ENCODE measurements around the gene OR2T6. TPM values are rescaled to one million over a fixed set of nuclear protein-coding genes. Genes with fewer than 3 reads are reported as not detected.

Gene OR2T6
- not detected in 2 replicates for total RNA-seq

GRCh38 chr1:248375446-248375845 lies at the start of gene OR2T6:
OR2T6 (plus strand) TSS chr1:248375746; CDS start chr1:248387609, 11,863 bp downstream.

GRCh38 chr1:248348475-248348874 lies 27.1 kb upstream of the OR2T6 start, which contains the start of gene OR14C36:
OR14C36 (plus strand) TSS chr1:248348775; CDS start chr1:248348775, 0 bp downstream.

GRCh38 chr1:248361121-248361715 lies 14.3 kb upstream of the OR2T6 start, which contains the start of gene OR2T4:
OR2T4 (plus strand) TSS chr1:248361665; CDS start chr1:248361665, 0 bp downstream.

GRCh38 chr1:248402748-248403147 lies 27.2 kb downstream of the OR2T6 start, which contains the start of gene OR2T1:
OR2T1 (plus strand) TSS chr1:248403048; CDS start chr1:248406148, 3,100 bp downstream.

Other genes starting within 250 kb of the OR2T6 start
- not detected in 2 replicates for gene OR2M5, start 230.6 kb upstream of the OR2T6 start, total RNA-seq
- gene OR2M2, start 200.9 kb upstream of the OR2T6 start, total RNA-seq: not detected in 2 replicates
- gene OR2M3, start 178.5 kb upstream of the OR2T6 start, total RNA-seq: not detected in 2 replicates
- gene OR2M4, start 144.3 kb upstream of the OR2T6 start, total RNA-seq: not detected in 2 replicates
- 0.13 TPM in 1 of 2 replicates, not detected in the other for gene OR2T33, start 97.8 kb upstream of the OR2T6 start, total RNA-seq
- gene OR2T12, start 72.3 kb upstream of the OR2T6 start, total RNA-seq: not detected in 2 replicates
- not detected in 2 replicates for gene OR2M7, start 51.2 kb upstream of the OR2T6 start, total RNA-seq
- not detected in 2 replicates for gene OR14C36, start 27.0 kb upstream of the OR2T6 start, total RNA-seq
- not detected in 2 replicates for gene OR2T4, start 14.1 kb upstream of the OR2T6 start, total RNA-seq
- gene OR2T1, start 27.3 kb downstream of the OR2T6 start, total RNA-seq: not detected in 2 replicates
- gene OR2T2, start 69.9 kb downstream of the OR2T6 start, total RNA-seq: not detected in 2 replicates
- gene OR2T3, start 97.6 kb downstream of the OR2T6 start, total RNA-seq: not detected in 2 replicates
- gene OR2T5, start 112.8 kb downstream of the OR2T6 start, total RNA-seq: not detected in 2 replicates
- not detected in 2 replicates for gene OR2G6, start 132.3 kb downstream of the OR2T6 start, total RNA-seq
- gene OR2T29, start 187.0 kb downstream of the OR2T6 start, total RNA-seq: not detected in 2 replicates
- not detected in 2 replicates for gene OR2T34, start 199.0 kb downstream of the OR2T6 start, total RNA-seq
- not detected in 2 replicates for gene OR2T10, start 222.0 kb downstream of the OR2T6 start, total RNA-seq

Measured in thoracic aorta endothelial cell (primary cell).